HepG2 (cell line): ENCODE data around the gene SESN2. TPM values are rescaled to one million over a fixed set of nuclear protein-coding genes. Genes with fewer than 3 reads are reported as not detected.

Experiments
- ATAC-seq: fragments of 200-7000 bp; cut with Tn5 transposase; 3 replicates; pipeline ENCODE4 v1.9.1; 2020; ENCODE audit warnings: mild to moderate bottlenecking, moderate library complexity
- BruUV-seq: library from RNA; stranded (reverse); fragments of 400-500 nt; replicated peaks from 2 replicates; lab custom pipeline; 2021; lab: Mats Ljungman, UMichigan
- CTCF ChIA-PET: fragments of 300-600 bp; formaldehyde crosslinking; extraction: SDS; loops from one replicate; lab custom pipeline; 2021; ENCODE audit warnings: low total read pairs, inconsistent platforms, low intra/inter-chr PET ratio; lab: Yijun Ruan, JAX
- POLR2A ChIA-PET: fragments of 350-600 bp; sonication (Branson Sonifier 250); formaldehyde crosslinking; loops from one replicate; lab custom pipeline; 2020; ENCODE audit warnings: antibody characterized with exemption, inconsistent platforms; lab: Yijun Ruan, JAX
- DNase-seq: peaks from one replicate; pipeline ENCODE4 v3.0.0-alpha.2; 2015; ENCODE audit warnings: low spot score
- FAIRE-seq: peaks from 3 replicates; lab custom pipeline; 2011; peaks lifted over from hg19 to GRCh38; lab: Jason Lieb, UNC
- H2AFZ ChIP-seq: one replicate; pipeline ENCODE4 v1.6.1; 2011; ENCODE audit warnings: low read length, inconsistent platforms
- H3K27ac ChIP-seq: fragments of 300-600 bp; 3 replicates; pipeline ENCODE4 v1.8.0; 2011; ENCODE audit warnings: mixed run types, mild to moderate bottlenecking, mixed read lengths, low read length, inconsistent platforms; ENCODE audit not compliant: insufficient read depth; ENCODE audit errors: extremely low read length
- H3K27me3 ChIP-seq, 2 experiments: fragments of 200-600 bp in 1 of 2; 2 replicates in 1 of 2; 3 replicates in 1 of 2; pipeline versions ENCODE4 v1.6.0 to v1.8.0; 2011; ENCODE audit warnings: low read length in 2 of 2, mild to moderate bottlenecking in 2 of 2, moderate library complexity in 2 of 2, inconsistent platforms in 1 of 2; ENCODE audit not compliant: insufficient read depth in 2 of 2, control insufficient read depth in 1 of 2
- H3K36me3 ChIP-seq, 2 experiments: fragments of 200-600 bp in 1 of 2; replicated peaks in 1 of 2; 2 replicates in 1 of 2; 3 replicates in 1 of 2; pipeline versions ENCODE4 v1.5.1 to v1.8.0; 2011; ENCODE audit warnings: low read length in 2 of 2, inconsistent platforms in 1 of 2; ENCODE audit not compliant: insufficient read depth in 2 of 2, control insufficient read depth in 1 of 2
- H3K4me1 ChIP-seq: 2 replicates; pipeline ENCODE4 v1.5.1; 2012; ENCODE audit warnings: low read length, inconsistent platforms; ENCODE audit not compliant: insufficient read depth
- H3K4me2 ChIP-seq: 2 replicates; pipeline ENCODE4 v1.6.0; 2011; ENCODE audit warnings: low read depth, low read length, inconsistent platforms
- H3K4me3 ChIP-seq, 3 experiments: fragments of 200-600 bp in 1 of 3; sonication (generic), shearing (Covaris generic) in 1 of 3; replicated peaks in 1 of 3; 2 replicates each; pipeline ENCODE4 v1.5.1; 2011 to 2016; ENCODE audit warnings: low read length in 3 of 3, inconsistent platforms in 2 of 3, low read depth in 2 of 3, mild to moderate bottlenecking in 2 of 3, control low read depth in 1 of 3, mixed read lengths in 1 of 3; ENCODE audit not compliant: insufficient read depth in 1 of 3
- H3K79me2 ChIP-seq: one replicate; pipeline ENCODE4 v1.6.1; 2011; ENCODE audit warnings: low read length, inconsistent platforms; ENCODE audit not compliant: insufficient read depth
- H3K9ac ChIP-seq: 2 replicates; pipeline ENCODE4 v1.6.0; 2011; ENCODE audit warnings: mild to moderate bottlenecking, low read depth, low read length, inconsistent platforms; ENCODE audit not compliant: insufficient read depth
- H3K9me3 ChIP-seq: 2 replicates; pipeline ENCODE4 v1.5.1; 2012; ENCODE audit warnings: mild to moderate bottlenecking, low read length
- H4K20me1 ChIP-seq: 2 replicates; pipeline ENCODE4 v1.6.0; 2011; ENCODE audit warnings: inconsistent platforms, mild to moderate bottlenecking, low read length, moderate library complexity; ENCODE audit not compliant: insufficient read depth
- GTF2F1 ChIP-seq: fragments of 150-350 bp; IDR thresholded peaks from 2 replicates; pipeline ENCODE4 v1.6.1; 2014; ENCODE audit warnings: low read length
- KDM1A ChIP-seq: IDR thresholded peaks from 2 replicates; pipeline ENCODE4 v1.6.1; 2016; ENCODE audit warnings: missing compliant biosample characterization
- KDM5B ChIP-seq: sonication (generic); formaldehyde crosslinking; IDR thresholded peaks from 2 replicates; pipeline ENCODE4 v1.4.0; 2020; ENCODE audit warnings: missing genetic modification reagents, mild to moderate bottlenecking, borderline replicate concordance
- PCBP2 ChIP-seq: fragments of 200-400 bp; formaldehyde crosslinking; optimal IDR thresholded peaks from 2 replicates; pipeline ENCODE3; 2018; ENCODE audit warnings: low read length, low read depth; ENCODE audit not compliant: poor library complexity, severe bottlenecking
- RCOR2 ChIP-seq: IDR thresholded peaks from 2 replicates; pipeline ENCODE4 v1.6.1; 2016; ENCODE audit warnings: missing biosample characterization, missing genetic modification reagents
- RORA ChIP-seq: sonication (generic); formaldehyde crosslinking; IDR thresholded peaks from 2 replicates; pipeline ENCODE4 v1.5.0; 2020; ENCODE audit warnings: mild to moderate bottlenecking, missing genetic modification reagents, moderate library complexity
- SIX1 ChIP-seq: sonication (generic); formaldehyde crosslinking; IDR thresholded peaks from 2 replicates; pipeline ENCODE4 v1.4.0; 2020; ENCODE audit warnings: missing genetic modification reagents, borderline replicate concordance
- SP5 ChIP-seq: IDR thresholded peaks from 2 replicates; pipeline ENCODE4 v1.6.1; 2016; ENCODE audit warnings: low read depth, borderline replicate concordance
- STAG1 ChIP-seq: sonication (generic); formaldehyde crosslinking; IDR thresholded peaks from 2 replicates; pipeline ENCODE4 v1.4.0; 2020; ENCODE audit warnings: missing genetic modification reagents
- TBX3 ChIP-seq: fragments of 450-650 bp; IDR thresholded peaks from 2 replicates; pipeline ENCODE4 v1.6.1; 2017; ENCODE audit warnings: antibody characterized with exemption, mild to moderate bottlenecking, inconsistent platforms, borderline replicate concordance
- ZNF558 ChIP-seq: sonication (generic); formaldehyde crosslinking; IDR thresholded peaks from 2 replicates; pipeline ENCODE4 v1.9.0; 2022; ENCODE audit warnings: mild to moderate bottlenecking, missing genetic modification reagents, borderline replicate concordance
- ZNF737 ChIP-seq: sonication (generic); formaldehyde crosslinking; IDR thresholded peaks from 2 replicates; pipeline ENCODE4 v1.5.0; 2020; ENCODE audit warnings: missing genetic modification reagents, mild to moderate bottlenecking, borderline replicate concordance
- ZNF878 ChIP-seq: sonication (generic); formaldehyde crosslinking; IDR thresholded peaks from 2 replicates; pipeline ENCODE4 v1.8.1; 2023; ENCODE audit warnings: mild to moderate bottlenecking, missing genetic modification reagents, moderate library complexity
- ZNF879 ChIP-seq: sonication (generic); formaldehyde crosslinking; IDR thresholded peaks from 2 replicates; pipeline ENCODE4 v1.8.1; 2023; ENCODE audit warnings: missing genetic modification reagents
- WGBS: methylation state at CpG from one replicate; pipeline ENCODE4 v1.1.6; 2017; ENCODE audit warnings: low lambda C conversion rate; 5-methylcytosine and 5-hydroxymethylcytosine counted together
- in situ Hi-C: cut with HindIII; loops from 2 replicates; pipeline ENCODE4 v1.10.0; 2017; ENCODE audit warnings: low pct_unique_long_range_greater_than_20kb; ENCODE audit not compliant: extremely low pct_ligation_motif_present
- intact Hi-C: fragments of 100-400 bp; cut with micrococcal nuclease; formaldehyde crosslinking; loops from one replicate; pipeline ENCODE4 v1.10.0; 2022; ENCODE audit not compliant: unreplicated experiment
- polyA plus RNA-seq, 8 experiments: library from polyadenylated mRNA; depleted of rRNA in 3 of 8; stranded (reverse) in 7 of 8; unstranded in 1 of 8; fragments of >200 nt; fragmentation: Illumina TruSeq in 4 of 8; extraction: Trizol in 4 of 8; gene quantifications; 2 replicates each; pipeline versions ENCODE4 v1.2.1 to v1.2.3, GENCODE V29; 2011 to 2016; ENCODE audit warnings: low read depth in 4 of 8, missing spikeins in 1 of 8, mixed read lengths in 1 of 8; ENCODE audit not compliant: insufficient read depth in 1 of 8
- total RNA-seq, 5 experiments: library from RNA; depleted of rRNA; stranded (reverse); fragments of >200 nt; fragmentation: Illumina TruSeq; extraction: Trizol; gene quantifications; 2 replicates each; pipeline ENCODE4 v1.2.3, GENCODE V29; 2016; ENCODE audit warnings: low read depth in 1 of 5
- TF ChIP-seq, protein P1 (sequence below): sonication (generic); formaldehyde crosslinking; IDR thresholded peaks from 2 replicates; pipeline ENCODE4 v1.4.0; 2020; ENCODE audit warnings: mild to moderate bottlenecking, low read depth, missing genetic modification reagents
- TF ChIP-seq, protein P2 (sequence below): sonication (generic); formaldehyde crosslinking; IDR thresholded peaks from 2 replicates; pipeline ENCODE4 v1.4.0; 2020; ENCODE audit warnings: missing genetic modification reagents
- TF ChIP-seq, protein P3 (sequence below): sonication (generic); formaldehyde crosslinking; IDR thresholded peaks from 2 replicates; pipeline ENCODE4 v1.4.0; 2020; ENCODE audit warnings: mild to moderate bottlenecking, missing genetic modification reagents

Gene SESN2
- total and polyA plus RNA-seq, 2 of the 13 experiments (the other 11 are each of a cell fraction or from before 2014, with no cell fraction given), result 13.2 to 19.1 TPM

DNA sequence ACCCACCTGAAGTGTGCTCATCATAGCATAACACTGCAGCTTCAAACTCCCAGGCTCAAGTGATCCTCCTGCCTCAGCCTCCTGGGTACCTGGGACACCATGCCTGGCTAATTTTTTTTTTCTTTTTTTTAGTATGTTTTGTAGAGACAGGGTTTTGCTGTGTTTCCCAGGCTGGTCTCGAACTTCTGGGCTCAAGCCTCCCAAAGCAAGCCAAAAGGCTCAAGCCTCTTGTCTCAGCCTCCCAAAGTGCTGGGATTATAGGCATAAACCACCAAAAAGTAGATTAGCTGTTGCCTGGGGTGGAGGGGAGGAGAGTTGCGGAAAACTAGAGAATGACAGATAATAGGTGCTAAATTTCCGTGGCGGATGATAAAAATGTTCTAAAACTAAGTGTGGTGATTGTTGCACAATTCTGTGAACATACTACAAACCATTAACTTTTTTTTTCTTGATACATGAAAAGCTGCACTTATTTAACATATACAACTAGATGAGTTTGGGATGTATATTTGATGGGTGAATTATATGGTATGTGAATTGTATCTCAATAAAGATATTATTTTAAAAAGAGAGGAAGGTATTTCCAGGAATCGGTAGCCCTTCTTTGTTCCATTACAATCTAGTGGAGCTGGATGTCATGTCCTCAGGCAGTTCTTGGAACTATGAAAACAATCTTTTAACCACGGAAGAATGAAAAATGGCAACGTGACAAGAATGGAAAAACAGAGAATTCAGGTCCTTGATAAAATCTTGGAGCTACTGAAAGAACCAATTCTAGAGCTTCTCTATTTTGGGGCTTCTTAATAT, 42.3 kb downstream of the SESN2 start:
- CTCF ChIA-PET, result no interaction called here
- DNase-seq (no peak), FAIRE-seq (no peak), ATAC-seq (no peak)
- intact Hi-C loops, result no loop called here
- H2AFZ ChIP-seq, result no peak overlapping the region
- no peaks in the 10 kb centered on the region for H3K79me2 ChIP-seq
- in situ Hi-C loops, result no loop called here
- H3K4me1 ChIP-seq, result peaks cover 27% of the 10 kb centered on the region
- no TSS peak for BruUV-seq
- no peak overlapping the region for H3K4me3 ChIP-seq
- H3K36me3 ChIP-seq, result no peaks in the 10 kb centered on the region
- no peaks in the 10 kb centered on the region for H3K27me3 ChIP-seq
- H4K20me1 ChIP-seq, result no peaks in the 10 kb centered on the region
- POLR2A ChIA-PET, result no interaction called here
- no peak overlapping the region for H3K9ac ChIP-seq
- H3K9me3 ChIP-seq, result no peaks in the 10 kb centered on the region
- no peak overlapping the region for H3K4me2 ChIP-seq
- 50% methylated on average over 7 of the region's 7 CpGs for WGBS
- H3K27ac ChIP-seq, result no peak overlapping the region
- TF ChIP-seq ZNF878 (CRISPR knock-in tag) (no peak), SIX1 (CRISPR knock-in tag) (no peak), ZNF879 (CRISPR knock-in tag) (no peak), PCBP2 (no peak), KDM5B (CRISPR knock-in tag) (no peak), GTF2F1 (no peak), SP5 (no peak), RCOR2 (CRISPR knock-in tag) (no peak), ZNF558 (no peak), TBX3 (no peak), RORA (no peak), ZNF737 (CRISPR knock-in tag) (no peak), STAG1 (no peak), KDM1A (no peak)
- TF ChIP-seq, protein P1, sequence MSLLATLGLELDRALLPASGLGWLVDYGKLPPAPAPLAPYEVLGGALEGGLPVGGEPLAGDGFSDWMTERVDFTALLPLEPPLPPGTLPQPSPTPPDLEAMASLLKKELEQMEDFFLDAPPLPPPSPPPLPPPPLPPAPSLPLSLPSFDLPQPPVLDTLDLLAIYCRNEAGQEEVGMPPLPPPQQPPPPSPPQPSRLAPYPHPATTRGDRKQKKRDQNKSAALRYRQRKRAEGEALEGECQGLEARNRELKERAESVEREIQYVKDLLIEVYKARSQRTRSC (CRISPR knock-in tag), result no peak
- TF ChIP-seq, protein P2, sequence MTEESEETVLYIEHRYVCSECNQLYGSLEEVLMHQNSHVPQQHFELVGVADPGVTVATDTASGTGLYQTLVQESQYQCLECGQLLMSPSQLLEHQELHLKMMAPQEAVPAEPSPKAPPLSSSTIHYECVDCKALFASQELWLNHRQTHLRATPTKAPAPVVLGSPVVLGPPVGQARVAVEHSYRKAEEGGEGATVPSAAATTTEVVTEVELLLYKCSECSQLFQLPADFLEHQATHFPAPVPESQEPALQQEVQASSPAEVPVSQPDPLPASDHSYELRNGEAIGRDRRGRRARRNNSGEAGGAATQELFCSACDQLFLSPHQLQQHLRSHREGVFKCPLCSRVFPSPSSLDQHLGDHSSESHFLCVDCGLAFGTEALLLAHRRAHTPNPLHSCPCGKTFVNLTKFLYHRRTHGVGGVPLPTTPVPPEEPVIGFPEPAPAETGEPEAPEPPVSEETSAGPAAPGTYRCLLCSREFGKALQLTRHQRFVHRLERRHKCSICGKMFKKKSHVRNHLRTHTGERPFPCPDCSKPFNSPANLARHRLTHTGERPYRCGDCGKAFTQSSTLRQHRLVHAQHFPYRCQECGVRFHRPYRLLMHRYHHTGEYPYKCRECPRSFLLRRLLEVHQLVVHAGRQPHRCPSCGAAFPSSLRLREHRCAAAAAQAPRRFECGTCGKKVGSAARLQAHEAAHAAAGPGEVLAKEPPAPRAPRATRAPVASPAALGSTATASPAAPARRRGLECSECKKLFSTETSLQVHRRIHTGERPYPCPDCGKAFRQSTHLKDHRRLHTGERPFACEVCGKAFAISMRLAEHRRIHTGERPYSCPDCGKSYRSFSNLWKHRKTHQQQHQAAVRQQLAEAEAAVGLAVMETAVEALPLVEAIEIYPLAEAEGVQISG (CRISPR knock-in tag), result no peak
- TF ChIP-seq, protein P3, sequence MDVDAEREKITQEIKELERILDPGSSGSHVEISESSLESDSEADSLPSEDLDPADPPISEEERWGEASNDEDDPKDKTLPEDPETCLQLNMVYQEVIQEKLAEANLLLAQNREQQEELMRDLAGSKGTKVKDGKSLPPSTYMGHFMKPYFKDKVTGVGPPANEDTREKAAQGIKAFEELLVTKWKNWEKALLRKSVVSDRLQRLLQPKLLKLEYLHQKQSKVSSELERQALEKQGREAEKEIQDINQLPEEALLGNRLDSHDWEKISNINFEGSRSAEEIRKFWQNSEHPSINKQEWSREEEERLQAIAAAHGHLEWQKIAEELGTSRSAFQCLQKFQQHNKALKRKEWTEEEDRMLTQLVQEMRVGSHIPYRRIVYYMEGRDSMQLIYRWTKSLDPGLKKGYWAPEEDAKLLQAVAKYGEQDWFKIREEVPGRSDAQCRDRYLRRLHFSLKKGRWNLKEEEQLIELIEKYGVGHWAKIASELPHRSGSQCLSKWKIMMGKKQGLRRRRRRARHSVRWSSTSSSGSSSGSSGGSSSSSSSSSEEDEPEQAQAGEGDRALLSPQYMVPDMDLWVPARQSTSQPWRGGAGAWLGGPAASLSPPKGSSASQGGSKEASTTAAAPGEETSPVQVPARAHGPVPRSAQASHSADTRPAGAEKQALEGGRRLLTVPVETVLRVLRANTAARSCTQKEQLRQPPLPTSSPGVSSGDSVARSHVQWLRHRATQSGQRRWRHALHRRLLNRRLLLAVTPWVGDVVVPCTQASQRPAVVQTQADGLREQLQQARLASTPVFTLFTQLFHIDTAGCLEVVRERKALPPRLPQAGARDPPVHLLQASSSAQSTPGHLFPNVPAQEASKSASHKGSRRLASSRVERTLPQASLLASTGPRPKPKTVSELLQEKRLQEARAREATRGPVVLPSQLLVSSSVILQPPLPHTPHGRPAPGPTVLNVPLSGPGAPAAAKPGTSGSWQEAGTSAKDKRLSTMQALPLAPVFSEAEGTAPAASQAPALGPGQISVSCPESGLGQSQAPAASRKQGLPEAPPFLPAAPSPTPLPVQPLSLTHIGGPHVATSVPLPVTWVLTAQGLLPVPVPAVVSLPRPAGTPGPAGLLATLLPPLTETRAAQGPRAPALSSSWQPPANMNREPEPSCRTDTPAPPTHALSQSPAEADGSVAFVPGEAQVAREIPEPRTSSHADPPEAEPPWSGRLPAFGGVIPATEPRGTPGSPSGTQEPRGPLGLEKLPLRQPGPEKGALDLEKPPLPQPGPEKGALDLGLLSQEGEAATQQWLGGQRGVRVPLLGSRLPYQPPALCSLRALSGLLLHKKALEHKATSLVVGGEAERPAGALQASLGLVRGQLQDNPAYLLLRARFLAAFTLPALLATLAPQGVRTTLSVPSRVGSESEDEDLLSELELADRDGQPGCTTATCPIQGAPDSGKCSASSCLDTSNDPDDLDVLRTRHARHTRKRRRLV (CRISPR knock-in tag), result no peak
